ENCODE data around the gene SERPINA5. TPM values are rescaled to one million over a fixed set of nuclear protein-coding genes. Genes with fewer than 3 reads are reported as not detected.

The SERPINA5 gene
- total and polyA plus RNA-seq, 2 of the 13 experiments (the other 11 are each of a cell fraction or from before 2014, with no cell fraction given): 449 to 498 TPM

DNA sequence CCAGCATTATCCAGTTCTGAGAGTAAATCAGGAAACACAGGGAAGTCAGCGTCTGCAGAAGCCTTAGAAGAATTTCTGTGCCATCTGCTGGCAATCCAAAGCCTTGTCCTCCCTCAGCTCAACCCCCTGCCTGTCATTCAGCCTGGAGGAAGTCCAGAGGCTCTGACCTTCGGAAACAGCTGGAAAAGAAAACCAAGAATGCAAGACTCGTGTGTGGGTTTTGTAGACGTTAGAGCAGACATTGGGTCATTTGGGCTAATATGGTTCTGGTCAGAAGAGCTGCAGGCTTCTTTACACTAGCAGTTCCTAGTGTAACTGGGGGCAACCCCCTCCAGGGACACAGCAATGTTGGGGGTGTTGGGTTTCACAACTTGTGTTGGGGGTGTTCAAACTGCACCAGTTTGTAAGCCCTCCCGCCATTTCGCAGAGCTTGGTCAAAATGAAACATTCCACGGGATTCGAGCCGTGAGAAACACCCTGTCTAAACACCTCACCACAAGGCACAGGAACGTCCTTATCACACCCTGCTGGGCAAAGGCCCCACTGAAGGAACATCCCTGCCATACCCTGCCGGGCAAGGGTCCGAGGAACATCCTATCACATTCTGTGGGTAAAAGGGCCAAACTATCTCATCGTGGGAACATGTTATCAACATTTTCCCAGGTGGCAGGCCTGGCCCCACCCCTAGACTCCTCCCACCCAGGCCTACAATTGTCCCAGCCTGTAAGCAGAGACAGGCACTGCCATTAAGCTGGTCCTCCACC, 41.0 kb upstream of the SERPINA5 start (continued):
- no peak for TF ChIP-seq ZFYVE20 (CRISPR knock-in tag; IDR thresholded peaks at IDR 0.05; ENCODE audit: borderline replicate concordance, low read depth)
- TF ChIP-seq, protein P1, sequence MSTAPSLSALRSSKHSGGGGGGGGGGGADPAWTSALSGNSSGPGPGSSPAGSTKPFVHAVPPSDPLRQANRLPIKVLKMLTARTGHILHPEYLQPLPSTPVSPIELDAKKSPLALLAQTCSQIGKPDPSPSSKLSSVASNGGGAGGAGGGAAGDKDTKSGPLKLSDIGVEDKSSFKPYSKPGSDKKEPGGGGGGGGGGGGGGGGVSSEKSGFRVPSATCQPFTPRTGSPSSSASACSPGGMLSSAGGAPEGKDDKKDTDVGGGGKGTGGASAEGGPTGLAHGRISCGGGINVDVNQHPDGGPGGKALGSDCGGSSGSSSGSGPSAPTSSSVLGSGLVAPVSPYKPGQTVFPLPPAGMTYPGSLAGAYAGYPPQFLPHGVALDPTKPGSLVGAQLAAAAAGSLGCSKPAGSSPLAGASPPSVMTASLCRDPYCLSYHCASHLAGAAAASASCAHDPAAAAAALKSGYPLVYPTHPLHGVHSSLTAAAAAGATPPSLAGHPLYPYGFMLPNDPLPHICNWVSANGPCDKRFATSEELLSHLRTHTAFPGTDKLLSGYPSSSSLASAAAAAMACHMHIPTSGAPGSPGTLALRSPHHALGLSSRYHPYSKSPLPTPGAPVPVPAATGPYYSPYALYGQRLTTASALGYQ (CRISPR knock-in tag; IDR thresholded peaks at IDR 0.05): no peak
- TF ChIP-seq ZNF724P (CRISPR knock-in tag; IDR thresholded peaks at IDR 0.05; ENCODE audit: borderline replicate concordance): 0 out of 2 replicates have a peak, but pooled peaks have one; percentile 40
- no peak for TF ChIP-seq NFIB (CRISPR knock-in tag; IDR thresholded peaks at IDR 0.05; ENCODE audit: borderline replicate concordance)
- no peak for TF ChIP-seq HOXD1 (CRISPR knock-in tag; IDR thresholded peaks at IDR 0.05)
- no peak for TF ChIP-seq MXD1 (CRISPR knock-in tag; IDR thresholded peaks at IDR 0.05)
- TF ChIP-seq FOXO1 (CRISPR knock-in tag; IDR thresholded peaks at IDR 0.05): peak; percentile 36; the same call in 1 of the 2 replicates
- TF ChIP-seq SIN3B (IDR thresholded peaks at IDR 0.05; ENCODE audit: low read length): no peak
- no peak for TF ChIP-seq ATF2 (CRISPR knock-in tag; IDR thresholded peaks at IDR 0.05)
- no peak for TF ChIP-seq ZNF431 (CRISPR knock-in tag; IDR thresholded peaks at IDR 0.05; ENCODE audit: borderline replicate concordance, low read depth)
- no peak for TF ChIP-seq RAD51 (IDR thresholded peaks at IDR 0.05; ENCODE audit: borderline replicate concordance)
- no peak for TF ChIP-seq ARID2 (CRISPR knock-in tag; IDR thresholded peaks at IDR 0.05; ENCODE audit: borderline replicate concordance)
- TF ChIP-seq ZNF772 (CRISPR knock-in tag; IDR thresholded peaks at IDR 0.05): no peak
- no peak for TF ChIP-seq KDM4B (CRISPR knock-in tag; IDR thresholded peaks at IDR 0.05)
- TF ChIP-seq, protein P2, sequence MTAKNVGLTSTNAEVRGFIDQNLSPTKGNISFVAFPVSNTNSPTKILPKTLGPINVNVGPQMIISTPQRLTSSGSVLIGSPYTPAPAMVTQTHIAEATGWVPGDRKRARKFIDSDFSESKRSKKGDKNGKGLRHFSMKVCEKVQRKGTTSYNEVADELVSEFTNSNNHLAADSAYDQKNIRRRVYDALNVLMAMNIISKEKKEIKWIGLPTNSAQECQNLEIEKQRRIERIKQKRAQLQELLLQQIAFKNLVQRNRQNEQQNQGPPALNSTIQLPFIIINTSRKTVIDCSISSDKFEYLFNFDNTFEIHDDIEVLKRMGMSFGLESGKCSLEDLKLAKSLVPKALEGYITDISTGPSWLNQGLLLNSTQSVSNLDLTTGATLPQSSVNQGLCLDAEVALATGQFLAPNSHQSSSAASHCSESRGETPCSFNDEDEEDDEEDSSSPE (CRISPR knock-in tag; IDR thresholded peaks at IDR 0.05): no peak
- TF ChIP-seq KAT7 (CRISPR knock-in tag; IDR thresholded peaks at IDR 0.05; ENCODE audit: borderline replicate concordance): no peak
- no peak for TF ChIP-seq ZFP62 (CRISPR knock-in tag; IDR thresholded peaks at IDR 0.05)
- no peak for TF ChIP-seq ZNF879 (CRISPR knock-in tag; IDR thresholded peaks at IDR 0.05)
- TF ChIP-seq ZNF883 (CRISPR knock-in tag; IDR thresholded peaks at IDR 0.05; ENCODE audit: not compliant biosample characterization): no peak
- no peak for TF ChIP-seq ATRX (CRISPR knock-in tag; IDR thresholded peaks at IDR 0.05; ENCODE audit: borderline replicate concordance)
- TF ChIP-seq, protein P3, sequence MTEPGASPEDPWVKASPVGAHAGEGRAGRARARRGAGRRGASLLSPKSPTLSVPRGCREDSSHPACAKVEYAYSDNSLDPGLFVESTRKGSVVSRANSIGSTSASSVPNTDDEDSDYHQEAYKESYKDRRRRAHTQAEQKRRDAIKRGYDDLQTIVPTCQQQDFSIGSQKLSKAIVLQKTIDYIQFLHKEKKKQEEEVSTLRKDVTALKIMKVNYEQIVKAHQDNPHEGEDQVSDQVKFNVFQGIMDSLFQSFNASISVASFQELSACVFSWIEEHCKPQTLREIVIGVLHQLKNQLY (CRISPR knock-in tag; IDR thresholded peaks at IDR 0.05): no peak
- no peak for TF ChIP-seq LCORL (IDR thresholded peaks at IDR 0.05)
- TF ChIP-seq LCORL (CRISPR knock-in tag; IDR thresholded peaks at IDR 0.05): no peak
- TF ChIP-seq ZNF382 (CRISPR knock-in tag; IDR thresholded peaks at IDR 0.05; ENCODE audit: borderline replicate concordance): no peak
- no peak for TF ChIP-seq ZSCAN21 (CRISPR knock-in tag; IDR thresholded peaks at IDR 0.05; ENCODE audit: borderline replicate concordance)
